ENCODE measurements around the gene ZBTB22.

GRCh38 chr6:33280539-33280938 lies 37.0 kb downstream of the ZBTB22 start:
- no peak for TF ChIP-seq POLR2AphosphoS5 (IDR thresholded peaks at IDR 0.05; ENCODE audit: borderline replicate concordance, low read depth, low read length)
- no peak for TF ChIP-seq EZH2 (IDR thresholded peaks at IDR 0.05)
- no peak for TF ChIP-seq FOXP2 (optimal IDR thresholded peaks at IDR 0.05; ENCODE audit: control extremely low read depth, extremely low read length, insufficient read depth)

Measured in SK-N-MC (cell line).